WTC11 (cell line): ENCODE measurements around the gene KCNH6. TPM values are rescaled to one million over a fixed set of nuclear protein-coding genes. Genes with fewer than 3 reads are reported as not detected.
A peak's percentile ranks its signal among the peaks of the same experiment; 100 is the strongest.

Source experiments
- ATAC-seq: fragments of 200-7000 bp; cut with Tn5 transposase; 2 replicates; pipeline ENCODE4 v1.10.0; 2021; ENCODE audit warnings: mild to moderate bottlenecking, moderate library complexity
- CTCF ChIA-PET: fragments of 300-600 bp; sonication (Branson Sonifier 250); formaldehyde crosslinking; loops from one replicate; lab custom pipeline; 2021; ENCODE audit warnings: antibody characterized with exemption; lab: Charles Lee
- POLR2A ChIA-PET: fragments of 350-600 bp; sonication (Branson Sonifier 250); formaldehyde crosslinking; loops from one replicate; lab custom pipeline; 2021; ENCODE audit warnings: antibody characterized with exemption; lab: Charles Lee
- DNase-seq: peaks from one replicate; pipeline ENCODE4 v3.0.0; 2021; ENCODE audit warnings: low spot score
- H3K27ac Mint-ChIP-seq: 2 replicates; pipeline ENCODE4 v1.8.0; 2021; ENCODE audit warnings: mixed read lengths
- H3K27me3 Mint-ChIP-seq: 2 replicates; pipeline ENCODE4 v1.8.0; 2021; ENCODE audit warnings: low read depth, mild to moderate bottlenecking, moderate library complexity, mixed read lengths
- H3K36me3 Mint-ChIP-seq: 2 replicates; pipeline ENCODE4 v1.8.0; 2021; ENCODE audit warnings: mixed read lengths
- H3K4me1 Mint-ChIP-seq: 2 replicates; pipeline ENCODE4 v1.8.0; 2022; ENCODE audit warnings: mixed read lengths
- H3K4me3 Mint-ChIP-seq: 2 replicates; pipeline ENCODE4 v1.8.0; 2021; ENCODE audit warnings: mild to moderate bottlenecking, moderate library complexity, mixed read lengths
- H3K9me3 Mint-ChIP-seq: 2 replicates; pipeline ENCODE4 v1.8.0; 2021; ENCODE audit warnings: mixed read lengths
- AR ChIP-seq: fragments of 250-450 bp; sonication (Bioruptor Pico); IDR thresholded peaks from 2 replicates; pipeline ENCODE4 v1.9.0; 2021; ENCODE audit warnings: mild to moderate bottlenecking
- CTCF ChIP-seq: fragments of 200-600 bp; IDR thresholded peaks from 2 replicates; pipeline ENCODE4 v1.8.0; 2022; ENCODE audit warnings: antibody characterized with exemption
- E2F5 ChIP-seq: sonication (generic); formaldehyde crosslinking; IDR thresholded peaks from 2 replicates; pipeline ENCODE4 v1.8.1; 2022; ENCODE audit warnings: mild to moderate bottlenecking, moderate library complexity, missing genetic modification reagents
- ESRRA ChIP-seq: sonication (generic); formaldehyde crosslinking; IDR thresholded peaks from 2 replicates; pipeline ENCODE4 v1.8.1; 2022; ENCODE audit warnings: mild to moderate bottlenecking, missing genetic modification reagents, borderline replicate concordance
- FOXP1 ChIP-seq: sonication (generic); formaldehyde crosslinking; IDR thresholded peaks from 2 replicates; pipeline ENCODE4 v1.8.0; 2022; ENCODE audit warnings: missing genetic modification reagents, mild to moderate bottlenecking, moderate library complexity, borderline replicate concordance
- HMGXB4 ChIP-seq: sonication (generic); formaldehyde crosslinking; IDR thresholded peaks from 2 replicates; pipeline ENCODE4 v1.8.1; 2023; ENCODE audit warnings: mild to moderate bottlenecking, moderate library complexity, missing genetic modification reagents
- MAX ChIP-seq: sonication (generic); formaldehyde crosslinking; IDR thresholded peaks from 2 replicates; pipeline ENCODE4 v1.8.0; 2022; ENCODE audit warnings: mild to moderate bottlenecking, missing genetic modification reagents
- MLX ChIP-seq: sonication (generic); formaldehyde crosslinking; IDR thresholded peaks from 2 replicates; pipeline ENCODE4 v1.8.1; 2023; ENCODE audit warnings: mild to moderate bottlenecking, missing genetic modification reagents, moderate library complexity
- NFE2L1 ChIP-seq: sonication (generic); formaldehyde crosslinking; IDR thresholded peaks from 2 replicates; pipeline ENCODE4 v1.8.1; 2023; ENCODE audit warnings: missing genetic modification reagents
- NR1H2 ChIP-seq: sonication (generic); formaldehyde crosslinking; IDR thresholded peaks from 2 replicates; pipeline ENCODE4 v1.9.0; 2021; ENCODE audit warnings: mild to moderate bottlenecking, moderate library complexity, missing genetic modification reagents
- NR2C2 ChIP-seq: sonication (generic); formaldehyde crosslinking; IDR thresholded peaks from 2 replicates; pipeline ENCODE4 v1.8.0; 2022; ENCODE audit warnings: mild to moderate bottlenecking, missing genetic modification reagents
- TP53 ChIP-seq: sonication (generic); formaldehyde crosslinking; IDR thresholded peaks from 2 replicates; pipeline ENCODE4 v1.8.1; 2023; ENCODE audit warnings: mild to moderate bottlenecking, missing genetic modification reagents
- ZNF121 ChIP-seq: sonication (generic); formaldehyde crosslinking; IDR thresholded peaks from 2 replicates; pipeline ENCODE4 v1.8.0; 2023; ENCODE audit warnings: missing genetic modification reagents
- ZNF396 ChIP-seq: fragments of 250-450 bp; sonication (Bioruptor Pico); IDR thresholded peaks from 2 replicates; pipeline ENCODE4 v1.8.0; 2021; ENCODE audit warnings: mild to moderate bottlenecking, moderate library complexity, borderline replicate concordance
- total RNA-seq: library from RNA; stranded (reverse); gene quantifications from 3 replicates; pipeline ENCODE4 v1.2.3, GENCODE V29; 2021

KCNH6 gene
- total RNA-seq, 1 experiment from 2014 or later = 2.1 TPM

- TF ChIP-seq MLX (CRISPR knock-in tag) = no peak
- no peak for TF ChIP-seq ZNF121 (CRISPR knock-in tag)
- no peak for TF ChIP-seq AR (CRISPR knock-in tag)
- no peak for TF ChIP-seq E2F5 (CRISPR knock-in tag)
- TF ChIP-seq TP53 (CRISPR knock-in tag) = peak; percentile 35; the same call in 1 of the 2 replicates
- no peak for TF ChIP-seq NR1H2
Observed at GRCh38 chr17:63477480-63478440, 45.4 kb upstream of the KCNH6 start (continued).

- CTCF ChIA-PET = interaction anchor here (0.6 to 11.3 kb wide), 38 partner anchors 8 to 231 kb away, joined by 3 to 298 read pairs (median 4); partner anchors contain the start of genes CYB561, KCNH6, MAP3K3 and TACO1
- TF ChIP-seq MAX (CRISPR knock-in tag) (no peak), ZNF396 (CRISPR knock-in tag) (no peak), ESRRA (CRISPR knock-in tag) (0 out of 2 replicates have a peak, but pooled peaks have one; percentile 38), CTCF (peak; percentile 52; the same call in 1 of the 2 replicates), NFE2L1 (CRISPR knock-in tag) (0 out of 2 replicates have a peak, but pooled peaks have one; percentile 22), HMGXB4 (CRISPR knock-in tag) (peak; percentile 60; the same call in 1 of the 2 replicates), FOXP1 (peak; percentile 34; the same call in 1 of the 2 replicates), NR2C2 (CRISPR knock-in tag) (no peak)
- ATAC-seq = peak; percentile 75
- Mint-ChIP-seq H3K36me3 (no peaks in the 10 kb centered on the region), H3K27ac (no peak overlapping the region), H3K9me3 (no peaks in the 10 kb centered on the region), H3K27me3 (peaks cover 28% of the 10 kb centered on the region), H3K4me3 (peak overlapping the region; percentile 14; the same call in 1 of the 2 replicates), H3K4me1 (peaks cover 32% of the 10 kb centered on the region)
- POLR2A ChIA-PET = interaction anchor here (1.0 to 2.0 kb wide), 6 partner anchors 34 to 220 kb away, joined by 3 to 7 read pairs (median 4); no protein-coding TSS in a partner anchor
- DNase-seq = peak; percentile 92
Observed at GRCh38 chr17:63478814-63479494, 44.2 kb upstream of the KCNH6 start.
